ENCODE data around the gene PCDHA3. TPM values are rescaled to one million over a fixed set of nuclear protein-coding genes. Genes with fewer than 3 reads are reported as not detected.

The PCDHA3 gene
- total RNA-seq, 1 experiment from 2014 or later: not detected

DNA sequence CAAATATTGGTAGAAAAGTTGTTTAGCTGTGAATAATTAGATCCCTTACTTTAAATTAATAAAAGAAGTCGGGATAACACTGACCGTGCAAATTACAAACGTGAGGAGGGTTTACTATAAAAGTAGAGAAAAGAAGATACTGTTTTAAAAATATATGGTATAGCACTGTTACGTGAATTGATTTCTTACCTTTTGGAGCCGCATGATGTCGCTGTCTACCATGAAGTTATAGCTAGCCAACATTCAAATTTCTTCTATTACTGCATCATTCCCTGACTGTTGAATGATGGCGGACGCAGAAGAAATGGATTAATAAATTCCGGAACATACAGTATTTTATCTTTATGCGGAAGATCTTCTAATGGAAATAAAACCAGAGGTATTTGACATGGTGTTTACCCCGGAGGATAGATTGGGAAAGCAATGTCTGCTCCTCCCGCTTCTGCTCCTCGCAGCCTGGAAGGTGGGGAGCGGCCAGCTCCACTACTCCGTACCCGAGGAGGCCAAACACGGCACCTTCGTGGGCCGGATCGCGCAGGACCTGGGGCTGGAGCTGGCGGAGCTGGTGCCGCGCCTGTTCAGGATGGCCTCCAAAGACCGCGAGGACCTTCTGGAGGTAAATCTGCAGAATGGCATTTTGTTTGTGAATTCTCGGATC, 27.0 kb downstream of the PCDHA3 start, which contains the start of gene PCDHA6:
Gene PCDHA6, plus strand, starts transcription at position 257 of the 658 bp plus-strand sequence. Its CDS starts 132 bp downstream, at position 389.
- no peak within 1 kb of the TSS for H3K23ac ChIP-seq (ENCODE audit: insufficient read length, low read depth, low read length)
- H3K27ac ChIP-seq (ENCODE audit: insufficient read length, low read depth, low read length): no peak within 1 kb of the TSS
- Mint-ChIP-seq H3K4me3 (peak within 1 kb of the TSS; percentile 76 to 88), H3K27ac (peak within 1 kb of the TSS in 1 of 3 experiments; percentile 97; a peak in 3 of 7 replicates), H3K36me3 (ENCODE audit: insufficient read depth in 1 of 3, low read depth in 3 of 3) (peaks cover 15 to 31% (median 18%) of the 10 kb centered on the region in 3 experiments), H3K9me3 (peaks cover 19 to 20% of the 10 kb centered on the region in 2 experiments), H3K4me1 (peaks cover 0 to 11% of the 10 kb centered on the region in 2 experiments; a peak in 2 of 4 replicates), H3K27me3 (ENCODE audit: low read depth) (no peaks in the 10 kb centered on the region)
- no peak within 1 kb of the TSS for H2BK12ac ChIP-seq (ENCODE audit: insufficient read length, low read depth, low read length)
- no peak within 1 kb of the TSS for H2BK120ac ChIP-seq (ENCODE audit: low read depth, low read length, poor library complexity, severe bottlenecking)
- peaks cover 3% of the 10 kb centered on the region for H3K23me2 ChIP-seq (ENCODE audit: insufficient read length, low read depth, low read length, poor library complexity, severe bottlenecking)
- H3K9me3 ChIP-seq (ENCODE audit: control insufficient read depth, low read depth, low read length): no peaks in the 10 kb centered on the region
- H4K8ac ChIP-seq (replicated peaks; ENCODE audit: insufficient read length, low read depth, low read length): no peak within 1 kb of the TSS
- no peak within 1 kb of the TSS for H3K56ac ChIP-seq (ENCODE audit: insufficient read length, low read depth, low read length)
- no peak within 1 kb of the TSS for H2BK5ac ChIP-seq (ENCODE audit: insufficient read length, low read length)
- no peak for DNase-seq
- H4K20me1 ChIP-seq (ENCODE audit: control insufficient read depth, insufficient read depth, insufficient read length): no peaks in the 10 kb centered on the region
- no peak within 1 kb of the TSS for H3T11ph ChIP-seq (ENCODE audit: low read length)
- H2BK15ac ChIP-seq (ENCODE audit: low read depth, low read length): no peak within 1 kb of the TSS
- no peak within 1 kb of the TSS for H3K18ac ChIP-seq (ENCODE audit: insufficient read length, low read depth, low read length)
- H3K14ac ChIP-seq (ENCODE audit: insufficient read depth, low read length): peak within 1 kb of the TSS; percentile 76; the same call in 1 of the 2 replicates
- WGBS (ENCODE audit: extremely low coverage, insufficient read length, low lambda C conversion rate): no CpG with 5 or more reads among the region's 27 CpGs
- no peak within 1 kb of the TSS for H4K91ac ChIP-seq (ENCODE audit: insufficient read length, low read depth, low read length)
- peak; percentile 63 for TF ChIP-seq CTCF (conservative IDR thresholded peaks at IDR 0.05)
- no peak within 1 kb of the TSS for H2AK5ac ChIP-seq (ENCODE audit: insufficient read length, low read length)
- H3K9ac ChIP-seq (ENCODE audit: extremely low read depth, insufficient read length, low read length): no peak within 1 kb of the TSS
- H4K5ac ChIP-seq (ENCODE audit: insufficient read length, low read depth, low read length): no peak within 1 kb of the TSS
- H3K27me3 ChIP-seq (ENCODE audit: insufficient read depth, low read length): no peaks in the 10 kb centered on the region
- no peaks in the 10 kb centered on the region for H3K79me1 ChIP-seq (ENCODE audit: insufficient read depth, low read depth, low read length, poor library complexity, severe bottlenecking)
- no peak within 1 kb of the TSS for H3K4ac ChIP-seq (ENCODE audit: low read depth, low read length)
- no peak within 1 kb of the TSS for H2AFZ ChIP-seq (ENCODE audit: low read length)
- H3K79me2 ChIP-seq (ENCODE audit: insufficient read depth, low read length): no peaks in the 10 kb centered on the region
- no peak within 1 kb of the TSS for H3K4me2 ChIP-seq (ENCODE audit: insufficient read depth, insufficient read length, low read length)
- H2BK20ac ChIP-seq (ENCODE audit: low read depth, low read length, poor library complexity, severe bottlenecking): no peak within 1 kb of the TSS
- no peaks in the 10 kb centered on the region for H3K4me1 ChIP-seq (ENCODE audit: insufficient read depth, low read length)
